ENCODE data around the gene SEC61A2.
A peak's percentile ranks its signal among the peaks of the same experiment; 100 is the strongest.
"Not testable (repeated sequence)": the region's sequence is repeated elsewhere in the genome, so short reads cannot be mapped to it uniquely, and the experiment has no call there.

Gene SEC61A2

DNA sequence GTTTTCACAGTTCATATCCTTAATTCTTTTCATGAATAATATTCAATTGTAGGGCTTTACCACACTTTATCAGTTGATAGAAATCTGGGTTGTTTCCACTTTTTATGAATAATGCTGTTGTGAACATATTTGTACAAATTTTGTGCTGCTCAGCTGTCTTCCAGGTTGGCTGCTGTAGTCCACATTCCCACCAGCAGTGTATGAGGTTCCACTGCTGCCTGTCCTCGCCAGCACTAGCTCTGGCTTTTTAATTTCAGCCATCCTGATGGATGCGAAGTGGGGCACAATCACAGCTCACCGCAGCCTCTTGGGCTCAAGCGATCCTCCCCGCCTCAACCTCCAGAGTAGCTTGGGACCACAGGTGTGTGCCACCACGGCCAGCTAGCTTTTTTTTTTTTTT is 33.5 kb downstream of the SEC61A2 start:
- no peak for DNase-seq

DNA sequence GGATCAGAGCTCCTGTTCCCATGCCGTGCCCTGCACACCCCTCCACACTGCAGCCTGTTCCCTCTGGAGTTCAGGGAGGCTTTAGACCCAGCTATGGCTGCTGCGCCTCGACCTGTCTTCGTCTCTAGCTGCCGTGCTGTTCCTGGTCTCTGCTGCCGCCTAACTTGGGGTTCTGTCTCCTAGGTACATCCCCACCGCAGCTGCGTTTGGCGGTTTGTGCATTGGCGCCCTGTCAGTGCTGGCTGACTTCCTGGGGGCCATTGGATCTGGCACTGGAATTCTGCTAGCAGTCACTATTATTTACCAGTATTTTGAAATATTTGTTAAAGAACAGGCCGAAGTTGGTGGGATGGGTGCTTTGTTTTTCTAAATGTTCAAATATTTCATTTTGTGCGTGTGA is 34.6 kb downstream of the SEC61A2 start:
- DNase-seq: no peak

DNA sequence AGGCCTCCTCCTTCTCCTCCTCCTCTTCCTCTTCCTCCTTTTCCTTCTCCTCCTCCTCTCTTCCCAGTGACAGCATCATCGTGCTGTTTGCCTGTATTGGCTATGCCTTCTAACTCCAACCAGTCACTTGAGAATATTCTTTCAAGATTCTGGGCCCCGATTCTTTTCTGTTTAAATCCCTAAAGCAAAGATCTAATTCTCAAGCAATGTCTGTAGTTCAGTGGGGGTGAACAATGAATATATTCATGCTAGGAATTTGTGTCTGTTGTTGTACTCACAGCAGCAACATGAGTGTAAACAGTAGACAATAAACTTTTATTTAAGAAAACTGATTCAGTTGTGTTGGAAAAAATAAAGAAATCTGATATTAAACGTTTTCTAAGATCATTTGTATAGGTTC is 35.6 kb downstream of the SEC61A2 start:
- no peak for DNase-seq

DNA sequence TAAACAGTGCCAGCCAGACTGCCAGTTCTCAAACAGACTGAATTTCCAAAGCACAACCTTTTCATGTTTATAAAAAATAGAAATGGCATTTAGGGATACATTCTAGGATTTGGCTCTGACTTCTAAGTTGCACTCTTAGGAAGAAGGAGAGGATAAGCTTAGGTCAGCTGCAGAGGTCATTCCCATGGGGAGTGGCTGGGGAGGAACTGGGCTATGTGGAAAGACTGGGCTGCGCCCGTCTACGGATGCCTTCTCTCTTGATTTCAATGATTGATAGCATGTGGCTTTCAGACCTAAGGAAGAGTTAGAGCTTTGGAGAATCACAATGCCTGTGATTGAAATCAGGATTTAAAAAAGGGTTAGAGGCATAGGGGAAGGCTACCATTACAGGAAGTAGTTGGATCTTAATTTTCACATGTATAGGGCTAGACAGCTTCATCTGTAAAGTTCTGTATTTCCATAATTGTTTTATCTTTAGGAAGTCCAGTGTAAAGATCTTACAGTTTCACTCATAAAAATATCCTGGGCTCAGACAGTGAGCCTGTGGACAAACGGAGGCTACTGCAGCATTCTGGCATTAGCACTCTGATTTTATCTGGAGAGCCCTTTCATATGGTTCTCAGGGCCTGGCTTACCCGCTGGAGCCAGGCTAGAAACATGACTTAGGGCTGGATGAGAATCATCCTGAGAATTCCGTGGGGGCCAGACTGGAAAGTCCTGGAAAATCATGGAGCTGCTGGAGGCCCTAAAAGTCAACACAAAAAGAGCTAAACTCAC is 36.7 kb downstream of the SEC61A2 start:
- no peak for DNase-seq

DNA sequence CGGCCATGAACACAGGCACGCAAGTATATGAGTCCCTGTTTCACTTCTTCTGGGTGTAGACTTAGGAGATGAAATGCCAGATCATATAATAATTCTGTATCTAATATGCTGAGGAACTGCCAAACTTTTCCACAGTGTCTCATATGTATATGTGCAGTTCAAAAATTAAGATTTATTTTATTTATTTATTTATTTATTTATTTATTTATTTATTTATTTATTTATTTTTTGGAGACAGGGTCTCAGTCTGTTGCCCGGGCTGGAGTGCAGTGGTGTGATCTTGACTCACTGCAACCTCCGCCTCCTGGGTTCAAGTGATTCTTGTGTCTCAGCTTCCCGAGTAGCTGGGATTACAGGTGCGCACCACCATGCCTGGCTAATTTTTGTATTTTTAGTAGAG is 42.0 kb downstream of the SEC61A2 start:
- DNase-seq: not testable (repeated sequence)

DNA sequence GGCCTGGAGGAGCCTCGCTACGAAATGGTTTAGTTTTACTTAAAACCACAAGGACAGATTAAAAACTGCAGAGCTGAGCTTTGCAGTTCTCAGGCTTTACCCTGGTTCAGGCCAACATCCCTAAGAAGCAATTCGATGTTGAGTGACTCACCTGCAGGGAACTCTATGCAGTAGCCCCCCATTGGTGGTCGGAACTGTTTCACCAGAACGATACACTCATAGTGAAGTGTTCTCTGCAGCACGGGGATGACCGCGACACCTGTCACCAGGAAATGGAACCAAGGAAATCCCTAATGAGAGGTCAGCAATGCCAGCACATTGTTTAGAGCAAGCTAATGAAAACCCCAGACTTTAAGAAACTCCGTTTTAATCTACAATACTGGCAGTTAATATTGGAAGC is 48.2 kb downstream of the SEC61A2 start:
- no peak for DNase-seq

DNA sequence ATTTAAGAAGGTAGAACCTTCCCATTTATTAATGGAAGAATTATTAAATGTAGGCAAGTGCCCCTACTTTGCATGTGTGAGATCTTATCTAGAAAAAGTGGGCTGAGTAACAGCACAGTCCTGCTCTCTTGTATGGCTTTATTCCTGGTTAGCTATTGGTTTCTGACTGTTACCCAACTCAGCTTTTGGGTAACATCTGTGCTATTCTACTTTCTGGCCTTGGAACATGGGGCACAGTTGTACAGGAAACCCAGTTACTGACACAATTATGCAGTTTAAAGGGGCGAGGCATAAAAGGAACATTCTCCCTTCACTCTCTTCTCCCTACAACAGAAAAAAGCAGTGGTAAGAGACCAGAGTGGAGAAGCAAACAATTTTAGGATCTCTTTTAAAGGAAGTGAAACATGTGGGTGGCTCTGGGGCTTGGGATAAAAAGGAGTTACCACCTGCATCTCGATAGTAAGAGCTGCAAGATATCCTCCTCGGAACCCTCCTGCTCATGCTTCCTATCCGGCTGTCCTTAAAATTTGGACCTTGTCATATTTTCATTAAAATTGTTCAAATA is 50.2 kb downstream of the SEC61A2 start:
- no peak for DNase-seq

DNA sequence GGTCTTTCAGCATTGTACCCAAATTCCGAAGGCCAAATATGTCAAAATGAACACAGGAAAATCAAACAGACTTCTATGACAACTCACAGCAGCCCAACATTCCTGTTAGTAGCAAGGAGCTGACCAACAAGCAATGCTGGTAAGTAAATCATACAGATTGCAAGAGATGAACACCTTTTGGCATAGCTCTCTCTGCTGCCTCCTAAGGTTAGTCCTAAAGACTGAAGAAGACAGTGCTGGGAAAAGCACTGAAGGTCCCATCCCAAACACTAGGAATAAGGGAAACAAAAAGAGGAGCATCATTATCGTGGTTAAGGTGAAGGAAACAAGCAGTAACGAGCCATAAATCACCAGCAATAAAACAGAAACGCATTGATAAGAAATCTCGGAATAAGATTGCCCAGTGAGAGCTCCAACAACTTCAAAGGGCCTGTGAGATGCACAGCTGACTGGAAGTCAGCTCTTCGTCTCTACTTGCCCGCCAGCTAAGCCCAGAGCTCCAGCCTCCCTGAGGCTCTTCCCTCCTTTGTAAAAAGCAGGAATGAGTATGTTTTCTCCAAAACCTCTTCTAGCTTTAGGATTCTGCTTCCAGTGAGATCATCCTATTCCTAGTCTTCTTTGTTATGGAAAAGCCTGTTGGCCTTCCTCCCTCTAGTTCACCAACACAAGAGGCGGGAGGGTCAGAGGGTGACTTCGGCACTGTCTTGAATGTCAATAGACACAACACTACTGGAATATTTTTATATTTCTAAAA is 50.9 kb downstream of the SEC61A2 start:
- DNase-seq: no peak

DNA sequence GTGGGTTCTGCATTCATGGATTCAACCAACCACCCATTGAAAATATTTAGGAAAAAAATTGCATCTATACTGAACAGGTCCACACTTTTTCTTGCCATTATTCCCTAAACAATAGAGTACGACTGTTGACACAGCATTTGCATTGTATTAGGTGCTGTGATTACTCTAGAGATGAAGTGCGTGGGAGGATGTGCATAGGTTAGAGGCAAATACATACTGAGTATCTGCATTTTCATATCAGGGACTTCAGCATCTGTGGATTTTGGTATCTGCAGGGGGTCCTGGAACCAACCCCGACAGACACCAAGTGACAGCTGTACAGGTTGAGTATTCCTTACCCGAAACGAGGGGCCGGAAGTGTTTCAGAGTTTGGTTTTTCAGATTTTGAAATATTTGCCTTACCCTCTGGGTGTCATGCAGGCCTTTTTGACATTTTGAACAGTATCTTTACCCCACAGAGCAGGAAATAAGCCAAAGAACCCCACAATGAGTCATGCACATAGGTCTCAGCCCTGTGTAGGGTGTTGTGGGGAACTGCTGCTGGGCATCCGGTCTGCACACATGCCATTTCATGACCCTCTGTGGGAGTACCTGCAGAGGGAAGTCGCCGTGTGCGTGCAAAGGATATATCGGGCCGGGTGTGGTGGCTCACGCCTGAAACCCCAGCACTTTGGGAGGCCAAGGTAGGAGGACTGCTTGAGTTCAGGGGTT is 51.7 kb downstream of the SEC61A2 start:
- no peak for DNase-seq

DNA sequence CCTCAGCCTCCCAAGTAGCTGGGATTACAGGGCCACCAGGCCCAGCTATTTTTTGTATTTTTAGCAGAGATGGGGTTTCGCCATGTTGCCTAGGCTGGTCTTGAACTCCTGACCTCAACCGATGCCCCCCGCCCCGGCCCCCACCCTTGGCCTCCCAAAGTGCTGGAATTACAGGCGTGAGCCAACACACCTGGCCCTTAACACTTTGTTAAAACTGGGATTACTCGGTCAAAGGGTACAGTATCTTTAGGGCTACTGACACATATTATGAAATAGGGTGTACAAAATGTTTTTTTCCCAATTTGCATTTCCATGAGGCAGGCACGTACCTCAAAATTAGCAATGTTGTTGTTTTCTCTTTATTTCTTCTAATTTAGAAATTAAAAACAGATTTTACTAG is 54.7 kb downstream of the SEC61A2 start:
- no peak for DNase-seq

DNA sequence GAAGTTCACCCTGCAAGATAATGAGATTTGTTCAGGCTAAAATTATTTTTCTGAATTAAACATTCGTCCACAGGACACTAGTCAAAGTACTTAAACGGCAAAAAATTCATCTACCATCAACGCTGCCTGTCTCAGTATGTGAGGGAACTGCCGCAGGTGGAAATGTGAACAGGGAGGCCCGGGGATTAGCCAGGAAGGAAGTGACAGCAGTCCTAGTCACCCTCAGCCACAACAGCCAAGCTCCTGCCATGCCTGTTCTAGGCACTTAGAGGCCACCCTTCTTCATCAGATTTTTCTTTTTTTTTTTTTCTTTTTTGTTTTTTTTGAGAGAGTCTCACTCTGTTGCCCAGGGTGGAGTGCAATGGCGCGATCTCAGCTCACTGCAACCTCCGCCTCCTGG is 56.8 kb downstream of the SEC61A2 start:
- no peak for DNase-seq

DNA sequence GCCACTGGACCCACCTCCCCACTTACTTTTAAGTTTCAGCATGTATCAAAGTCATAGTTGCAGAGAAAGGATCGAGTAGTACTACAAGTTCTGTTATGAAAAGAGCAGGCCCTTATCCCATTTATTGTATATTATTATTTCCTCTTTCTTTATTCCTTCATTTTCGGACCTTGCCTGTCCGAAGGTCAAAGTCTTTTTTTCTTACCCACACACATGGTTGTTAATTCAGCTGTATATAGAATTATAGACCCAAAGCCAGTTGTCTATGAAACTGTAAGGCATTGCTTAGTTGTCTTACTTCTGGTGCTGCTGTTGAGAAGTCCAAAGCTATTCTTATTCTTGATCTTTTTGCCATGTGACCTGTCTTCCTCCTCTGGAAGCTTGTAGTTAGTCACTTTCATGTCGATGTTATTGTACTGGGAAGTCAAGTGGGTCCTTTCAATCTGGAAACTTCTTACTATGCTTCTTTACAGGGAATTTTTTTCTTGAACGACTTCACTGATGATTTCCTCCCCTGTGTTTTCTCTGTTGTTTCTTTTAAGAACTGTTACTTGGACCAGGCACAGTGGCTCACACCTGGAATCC is 57.9 kb downstream of the SEC61A2 start:
- DNase-seq: no peak

DNA sequence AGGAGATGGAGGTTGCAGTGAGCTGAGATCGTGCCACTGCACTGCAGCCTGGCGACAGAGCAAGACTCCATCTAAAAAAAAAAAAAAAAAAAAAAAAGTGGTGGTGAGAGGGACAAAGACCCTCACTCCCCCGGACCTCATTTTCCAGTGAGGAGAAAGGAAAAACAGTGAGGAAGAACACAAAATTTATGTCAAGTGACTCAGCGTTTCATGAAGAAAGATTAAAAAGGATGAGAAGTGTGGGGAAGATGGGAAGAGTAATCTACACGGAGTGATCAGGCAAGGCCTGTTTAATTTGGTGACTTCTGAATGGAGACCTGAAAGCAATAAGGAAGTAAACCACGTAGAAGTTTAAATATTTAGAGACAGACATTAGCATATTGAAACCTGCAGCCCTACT is 59.2 kb downstream of the SEC61A2 start:
- DNase-seq: no peak

DNA sequence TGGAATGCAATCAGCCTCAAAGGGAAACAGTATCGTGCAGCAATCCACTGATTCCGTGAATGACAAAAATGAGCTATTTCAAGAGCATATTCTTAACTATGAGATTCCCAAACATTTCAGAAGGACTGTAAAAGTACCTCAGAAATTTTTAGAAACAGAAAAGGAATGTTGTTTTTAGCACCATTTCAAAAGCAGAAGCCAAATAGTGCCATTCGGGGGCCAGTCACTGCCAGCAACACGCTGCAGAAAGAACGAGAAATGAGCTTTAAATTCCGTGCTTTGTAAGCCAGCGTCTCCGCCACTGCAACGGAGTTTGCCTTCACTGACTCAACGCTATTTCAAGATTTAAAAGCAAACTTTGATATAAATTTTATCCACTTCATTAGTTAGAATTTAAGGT is 59.9 kb downstream of the SEC61A2 start:
- no peak for DNase-seq

DNA sequence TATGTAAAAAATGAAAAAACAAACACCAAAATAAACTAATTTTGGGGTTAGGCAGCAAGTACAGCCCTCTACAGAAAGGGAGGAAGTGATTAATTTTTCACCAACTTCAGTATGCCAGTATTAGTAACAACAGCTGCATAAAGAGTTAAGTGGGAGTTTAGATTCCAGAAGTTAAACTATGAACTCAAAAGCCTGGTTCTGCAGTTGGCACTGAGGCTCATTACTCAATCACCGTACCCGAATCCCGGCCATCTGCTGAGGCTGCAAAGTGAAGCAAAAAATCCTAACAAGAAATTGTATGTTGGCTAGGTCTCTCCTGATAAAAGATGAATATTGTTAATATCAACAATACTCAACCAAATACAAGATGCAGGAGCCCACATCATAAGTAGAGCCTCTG is 62.2 kb downstream of the SEC61A2 start:
- no peak for DNase-seq

DNA sequence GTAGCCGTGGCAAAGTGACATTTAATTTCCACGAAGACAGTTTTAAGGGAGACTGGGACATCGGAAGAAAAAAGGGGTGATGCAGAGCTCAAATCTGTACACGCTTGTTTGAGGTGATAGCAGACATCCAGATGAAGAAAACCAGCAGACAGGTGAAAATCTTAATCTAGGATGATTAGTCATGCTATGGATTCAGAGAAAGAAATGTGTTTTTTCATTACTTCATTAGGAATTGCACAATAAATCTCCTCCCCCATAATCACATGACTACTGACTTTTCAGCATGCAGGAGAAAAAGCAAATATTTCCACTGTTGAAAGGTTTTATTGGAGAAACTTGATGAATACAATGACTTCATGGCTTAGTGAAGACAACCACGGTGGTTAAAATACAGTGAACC is 63.7 kb downstream of the SEC61A2 start:
- DNase-seq: no peak

DNA sequence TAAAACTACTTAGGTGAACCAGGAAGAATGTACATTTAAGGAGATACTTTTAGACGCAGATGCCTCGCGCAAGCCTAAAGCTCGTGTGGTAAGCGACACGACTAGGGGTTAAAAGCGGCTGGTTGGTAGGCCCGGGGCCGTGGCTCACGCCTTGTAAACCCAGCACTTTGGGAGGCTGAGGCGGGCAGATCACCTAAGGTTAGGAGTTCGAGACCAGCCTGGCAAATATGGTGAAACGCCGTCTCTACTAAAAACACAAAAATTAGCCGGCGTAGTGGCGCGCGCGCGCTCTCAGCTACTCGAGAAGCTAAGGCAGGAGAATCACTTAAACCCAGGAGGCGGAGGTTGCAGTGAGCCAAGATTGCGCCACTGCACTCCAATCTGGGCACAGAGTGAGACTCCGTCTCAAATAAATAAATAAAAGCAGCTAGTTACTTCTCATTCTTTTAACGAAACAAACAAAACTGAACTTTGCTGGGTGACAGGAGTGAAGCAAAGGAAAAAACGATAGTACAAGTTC is 65.3 kb downstream of the SEC61A2 start:
- peak in 1 of 2 experiments; percentile 2 for DNase-seq

DNA sequence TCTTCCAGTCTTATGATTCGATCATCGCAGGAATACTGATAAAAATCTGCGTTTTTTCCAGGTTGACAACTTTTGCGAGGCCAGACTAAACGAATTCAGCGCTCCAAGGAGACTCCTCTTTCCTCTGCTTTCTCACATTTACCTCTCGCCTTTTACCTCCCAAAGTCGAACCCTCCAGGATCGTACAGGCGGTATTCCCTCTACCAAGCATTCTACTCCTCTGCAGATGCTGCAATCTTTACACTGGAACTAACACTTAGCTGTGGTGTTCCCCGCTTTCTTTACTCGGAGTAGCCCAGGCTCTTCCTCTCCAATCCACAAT is 65.8 kb downstream of the SEC61A2 start:
- no peak for DNase-seq

DNA sequence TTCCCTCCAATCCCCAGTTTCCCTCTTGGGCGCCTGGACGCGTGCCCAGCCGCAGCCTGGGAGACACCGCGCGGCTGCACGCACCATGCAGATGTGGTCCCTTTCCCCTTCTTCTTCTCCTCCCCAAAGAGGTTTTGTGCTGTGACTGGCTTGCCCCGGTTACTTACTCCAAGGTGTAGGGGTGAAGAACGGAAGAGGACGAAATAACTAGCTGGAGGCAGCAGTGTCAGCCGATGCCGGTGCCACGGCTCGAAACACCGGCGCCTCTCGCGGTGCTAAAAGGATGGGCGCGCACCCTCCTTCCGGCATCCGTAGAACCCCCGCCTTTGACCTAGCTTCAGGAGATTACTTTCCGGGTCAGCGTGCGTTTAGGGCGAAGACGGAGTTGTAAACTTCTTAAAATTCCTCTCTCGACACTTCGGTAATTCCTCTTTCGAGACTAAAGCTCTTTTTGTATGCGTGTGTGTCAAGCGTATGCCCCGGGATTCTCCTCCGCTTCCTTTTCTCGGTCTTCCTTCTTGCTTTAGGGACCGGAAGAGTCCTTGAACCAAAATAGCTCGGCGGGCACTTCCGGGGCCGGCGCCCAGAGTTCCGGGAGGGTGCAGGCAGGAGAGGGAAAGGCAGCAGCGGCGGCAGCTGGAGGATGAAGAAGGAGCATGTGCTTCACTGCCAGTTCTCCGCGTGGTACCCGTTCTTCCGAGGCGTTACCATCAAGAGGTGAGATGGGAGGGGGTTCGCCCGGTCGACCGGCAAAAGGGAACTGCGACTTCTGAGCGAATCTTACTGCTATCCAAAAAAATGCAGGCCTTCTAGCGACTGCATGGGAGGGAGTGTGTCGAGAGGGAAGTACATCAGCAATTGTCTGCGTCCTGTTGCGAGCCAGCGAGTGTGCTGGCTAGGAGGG is 66.4 kb downstream of the SEC61A2 start, which contains the start of the genes CDC123 and NUDT5:
Gene CDC123 (plus strand): TSS at position 586 of the 904 bp plus-strand sequence. CDS start 58 bp downstream, at position 644.
Gene NUDT5 (minus strand): TSS at position 289 of the 904 bp plus-strand sequence. CDS start 9,600 bp downstream, outside the sequence.
- peak in 1 of 2 experiments; percentile 60 for DNase-seq

DNA sequence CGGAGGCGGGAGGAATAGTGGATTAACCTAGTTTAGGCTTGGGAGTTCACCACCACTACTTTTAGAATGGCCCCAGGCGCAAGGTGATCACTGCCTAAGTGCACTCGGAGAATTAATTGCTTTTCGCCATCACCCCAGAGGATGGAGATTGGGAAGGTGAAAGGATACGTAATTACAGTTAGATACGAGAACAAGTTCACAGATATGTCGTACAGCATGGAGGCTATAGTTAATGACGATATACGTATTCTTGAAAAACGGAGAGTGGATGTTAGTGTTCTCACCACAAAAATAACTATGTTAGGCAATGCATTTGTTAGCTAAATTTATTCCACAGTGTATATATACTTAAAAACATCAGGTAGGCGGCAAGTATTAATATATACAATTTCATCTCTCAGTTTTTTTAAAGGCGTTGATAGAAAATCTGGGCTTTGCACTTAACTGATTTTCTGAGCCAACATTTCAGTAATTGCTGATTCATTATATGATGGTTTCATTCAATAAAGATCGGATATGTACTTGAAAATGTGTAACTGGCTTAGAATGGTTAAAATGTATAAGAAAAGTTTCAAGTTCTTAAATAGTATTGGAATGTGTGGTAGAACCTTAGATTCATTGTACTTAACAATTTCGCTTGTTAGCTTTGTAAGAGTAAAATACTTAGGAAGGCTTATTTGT is 67.2 kb downstream of the SEC61A2 start:
- no peak for DNase-seq

DNA sequence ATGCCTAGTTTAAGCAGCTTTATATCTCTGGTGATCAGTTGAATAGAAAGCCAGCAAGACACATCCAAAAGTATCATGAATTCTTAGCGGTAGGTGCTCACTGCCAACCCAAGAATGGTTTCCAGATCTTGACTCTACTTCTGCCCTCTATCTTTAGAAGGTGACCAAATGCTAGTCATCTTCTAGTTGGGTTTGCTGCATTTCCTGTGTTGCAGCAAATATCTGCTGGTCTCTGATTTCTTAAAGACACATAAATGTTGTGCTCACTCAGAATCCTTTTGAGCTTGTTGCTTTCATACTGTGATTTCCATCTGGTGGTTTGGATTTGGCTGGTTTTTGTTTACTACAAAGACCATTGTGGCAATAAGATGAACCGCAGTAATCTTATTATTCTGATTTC is 68.7 kb downstream of the SEC61A2 start:
- no peak for DNase-seq
